HepG2 (cell line): Measurements from ENCODE around the gene CMTM1. TPM values are rescaled to one million over a fixed set of nuclear protein-coding genes. Genes with fewer than 3 reads are reported as not detected.

Source experiments
- AHR ChIP-seq: IDR thresholded peaks from 2 replicates; pipeline ENCODE4 v1.6.1; 2018; ENCODE audit warnings: missing genetic modification reagents, missing compliant biosample characterization
- CEBPG ChIP-seq: IDR thresholded peaks from 2 replicates; pipeline ENCODE4 v1.6.1; 2016
- FOXM1 ChIP-seq: sonication (generic); formaldehyde crosslinking; IDR thresholded peaks from 2 replicates; pipeline ENCODE4 v1.5.0; 2020; ENCODE audit warnings: missing genetic modification reagents
- KMT2B ChIP-seq: IDR thresholded peaks from 2 replicates; pipeline ENCODE4 v1.6.1; 2016; ENCODE audit warnings: missing genetic modification reagents, missing compliant biosample characterization
- MTF2 ChIP-seq: sonication (generic); formaldehyde crosslinking; IDR thresholded peaks from 2 replicates; pipeline ENCODE4 v1.5.0; 2020; ENCODE audit warnings: missing genetic modification reagents, borderline replicate concordance
- MZF1 ChIP-seq: sonication (generic); formaldehyde crosslinking; IDR thresholded peaks from 2 replicates; pipeline ENCODE4 v1.8.1; 2023; ENCODE audit warnings: mild to moderate bottlenecking, missing genetic modification reagents, borderline replicate concordance
- NFE2 ChIP-seq: sonication (generic); formaldehyde crosslinking; IDR thresholded peaks from 2 replicates; pipeline ENCODE4 v1.4.0; 2020; ENCODE audit warnings: missing genetic modification reagents
- NPAS2 ChIP-seq: sonication (generic); formaldehyde crosslinking; IDR thresholded peaks from 2 replicates; pipeline ENCODE4 v1.8.0; 2022; ENCODE audit warnings: mild to moderate bottlenecking, missing genetic modification reagents, borderline replicate concordance
- STAG1 ChIP-seq: sonication (generic); formaldehyde crosslinking; IDR thresholded peaks from 2 replicates; pipeline ENCODE4 v1.4.0; 2020; ENCODE audit warnings: missing genetic modification reagents
- ZBTB42 ChIP-seq: sonication (generic); formaldehyde crosslinking; IDR thresholded peaks from 2 replicates; pipeline ENCODE4 v1.5.0; 2020; ENCODE audit warnings: mild to moderate bottlenecking, missing genetic modification reagents
- ZFP90 ChIP-seq: sonication (generic); formaldehyde crosslinking; IDR thresholded peaks from 2 replicates; pipeline ENCODE4 v1.8.0; 2022; ENCODE audit warnings: missing genetic modification reagents, mild to moderate bottlenecking, inconsistent platforms, borderline replicate concordance
- ZSCAN9 ChIP-seq: IDR thresholded peaks from 2 replicates; pipeline ENCODE4 v1.6.1; 2016; ENCODE audit warnings: borderline replicate concordance
- polyA plus RNA-seq, 8 experiments: library from polyadenylated mRNA; depleted of rRNA in 3 of 8; stranded (reverse) in 7 of 8; unstranded in 1 of 8; fragments of >200 nt; fragmentation: Illumina TruSeq in 4 of 8; extraction: Trizol in 4 of 8; gene quantifications; 2 replicates each; pipeline versions ENCODE4 v1.2.1 to v1.2.3, GENCODE V29; 2011 to 2016; ENCODE audit warnings: low read depth in 4 of 8, missing spikeins in 1 of 8, mixed read lengths in 1 of 8; ENCODE audit not compliant: insufficient read depth in 1 of 8
- total RNA-seq, 5 experiments: library from RNA; depleted of rRNA; stranded (reverse); fragments of >200 nt; fragmentation: Illumina TruSeq; extraction: Trizol; gene quantifications; 2 replicates each; pipeline ENCODE4 v1.2.3, GENCODE V29; 2016; ENCODE audit warnings: low read depth in 1 of 5
- TF ChIP-seq, protein P1 (sequence below): sonication (generic); IDR thresholded peaks from 2 replicates; pipeline ENCODE4 v1.6.1; 2016; ENCODE audit warnings: low read depth, borderline replicate concordance
- TF ChIP-seq, protein P2 (sequence below): sonication (generic); formaldehyde crosslinking; IDR thresholded peaks from 2 replicates; pipeline ENCODE4 v1.5.1; 2020; ENCODE audit warnings: mild to moderate bottlenecking, moderate library complexity, missing genetic modification reagents
- TF ChIP-seq, protein P3 (sequence below): sonication (generic); formaldehyde crosslinking; IDR thresholded peaks from 2 replicates; pipeline ENCODE4 v1.4.0; 2020; ENCODE audit warnings: missing genetic modification reagents
- TF ChIP-seq, protein P4 (sequence below): sonication (generic); formaldehyde crosslinking; IDR thresholded peaks from 2 replicates; pipeline ENCODE4 v1.5.0; 2020; ENCODE audit warnings: mild to moderate bottlenecking, missing genetic modification reagents
- TF ChIP-seq, protein P5 (sequence below): sonication (generic); formaldehyde crosslinking; IDR thresholded peaks from 2 replicates; pipeline ENCODE4 v1.8.0; 2023; ENCODE audit warnings: mild to moderate bottlenecking, missing genetic modification reagents

Gene CMTM1
- total and polyA plus RNA-seq, 2 of the 13 experiments (the other 11 are each of a cell fraction or from before 2014, with no cell fraction given), result 1.7 to 2.9 TPM

DNA sequence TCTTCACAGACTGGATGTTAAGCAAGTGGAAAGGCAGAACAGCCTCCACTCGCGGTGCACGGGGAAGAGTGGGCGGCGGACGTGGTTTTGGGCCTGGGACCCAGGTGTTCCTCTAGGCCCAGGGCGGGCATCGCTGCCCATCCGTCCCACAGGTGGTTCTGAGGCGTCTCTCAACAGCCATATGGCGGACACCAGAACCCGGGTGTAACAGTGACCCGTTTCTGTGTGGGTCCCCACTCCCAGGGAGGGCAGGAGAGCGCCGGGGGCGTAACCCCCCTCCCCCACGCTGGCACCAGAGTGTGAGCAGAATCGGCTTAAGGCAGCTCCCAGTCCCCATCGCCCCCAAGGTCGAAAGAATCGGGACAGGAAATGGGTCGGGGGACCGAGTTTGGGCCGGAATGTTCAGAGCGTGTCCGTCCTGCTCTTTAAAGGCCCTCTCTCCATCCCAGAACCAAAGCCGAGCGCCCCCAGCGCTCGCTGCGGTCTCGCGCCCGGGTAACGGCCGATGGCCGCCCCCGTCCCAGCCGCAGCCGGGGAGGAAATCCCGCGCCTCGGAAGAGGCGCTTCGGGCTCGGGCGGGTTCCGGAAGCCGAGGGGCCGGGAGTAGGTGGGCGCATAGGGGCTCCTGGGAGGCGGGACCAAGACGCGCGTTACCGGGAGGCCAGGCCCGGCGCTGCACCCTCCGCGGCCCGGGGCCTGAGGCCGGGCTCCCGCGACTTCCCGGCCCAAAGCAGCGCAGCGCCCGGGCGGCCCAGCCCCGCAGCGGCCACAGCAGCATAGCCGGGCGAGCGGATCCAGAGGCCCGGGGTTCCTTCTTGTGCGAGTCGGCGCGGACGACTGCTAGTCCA, 16.7 kb upstream of the CMTM1 start, which contains the start of gene TK2 (continued):
- TF ChIP-seq, protein P1, sequence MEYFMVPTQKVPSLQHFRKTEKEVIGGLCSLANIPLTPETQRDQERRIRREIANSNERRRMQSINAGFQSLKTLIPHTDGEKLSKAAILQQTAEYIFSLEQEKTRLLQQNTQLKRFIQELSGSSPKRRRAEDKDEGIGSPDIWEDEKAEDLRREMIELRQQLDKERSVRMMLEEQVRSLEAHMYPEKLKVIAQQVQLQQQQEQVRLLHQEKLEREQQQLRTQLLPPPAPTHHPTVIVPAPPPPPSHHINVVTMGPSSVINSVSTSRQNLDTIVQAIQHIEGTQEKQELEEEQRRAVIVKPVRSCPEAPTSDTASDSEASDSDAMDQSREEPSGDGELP, result no peak
- TF ChIP-seq ZSCAN9, result peak; percentile 34; the same call in 1 of the 2 replicates
- TF ChIP-seq, protein P2, sequence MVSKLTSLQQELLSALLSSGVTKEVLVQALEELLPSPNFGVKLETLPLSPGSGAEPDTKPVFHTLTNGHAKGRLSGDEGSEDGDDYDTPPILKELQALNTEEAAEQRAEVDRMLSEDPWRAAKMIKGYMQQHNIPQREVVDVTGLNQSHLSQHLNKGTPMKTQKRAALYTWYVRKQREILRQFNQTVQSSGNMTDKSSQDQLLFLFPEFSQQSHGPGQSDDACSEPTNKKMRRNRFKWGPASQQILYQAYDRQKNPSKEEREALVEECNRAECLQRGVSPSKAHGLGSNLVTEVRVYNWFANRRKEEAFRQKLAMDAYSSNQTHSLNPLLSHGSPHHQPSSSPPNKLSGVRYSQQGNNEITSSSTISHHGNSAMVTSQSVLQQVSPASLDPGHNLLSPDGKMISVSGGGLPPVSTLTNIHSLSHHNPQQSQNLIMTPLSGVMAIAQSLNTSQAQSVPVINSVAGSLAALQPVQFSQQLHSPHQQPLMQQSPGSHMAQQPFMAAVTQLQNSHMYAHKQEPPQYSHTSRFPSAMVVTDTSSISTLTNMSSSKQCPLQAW (CRISPR knock-in tag), result peak; percentile 68
- no peak; the same call in 1 of the 2 replicates for TF ChIP-seq MZF1 (CRISPR knock-in tag)
- peak; percentile 93; the same call in 1 of the 2 replicates for TF ChIP-seq MTF2 (CRISPR knock-in tag)
- TF ChIP-seq, protein P3, sequence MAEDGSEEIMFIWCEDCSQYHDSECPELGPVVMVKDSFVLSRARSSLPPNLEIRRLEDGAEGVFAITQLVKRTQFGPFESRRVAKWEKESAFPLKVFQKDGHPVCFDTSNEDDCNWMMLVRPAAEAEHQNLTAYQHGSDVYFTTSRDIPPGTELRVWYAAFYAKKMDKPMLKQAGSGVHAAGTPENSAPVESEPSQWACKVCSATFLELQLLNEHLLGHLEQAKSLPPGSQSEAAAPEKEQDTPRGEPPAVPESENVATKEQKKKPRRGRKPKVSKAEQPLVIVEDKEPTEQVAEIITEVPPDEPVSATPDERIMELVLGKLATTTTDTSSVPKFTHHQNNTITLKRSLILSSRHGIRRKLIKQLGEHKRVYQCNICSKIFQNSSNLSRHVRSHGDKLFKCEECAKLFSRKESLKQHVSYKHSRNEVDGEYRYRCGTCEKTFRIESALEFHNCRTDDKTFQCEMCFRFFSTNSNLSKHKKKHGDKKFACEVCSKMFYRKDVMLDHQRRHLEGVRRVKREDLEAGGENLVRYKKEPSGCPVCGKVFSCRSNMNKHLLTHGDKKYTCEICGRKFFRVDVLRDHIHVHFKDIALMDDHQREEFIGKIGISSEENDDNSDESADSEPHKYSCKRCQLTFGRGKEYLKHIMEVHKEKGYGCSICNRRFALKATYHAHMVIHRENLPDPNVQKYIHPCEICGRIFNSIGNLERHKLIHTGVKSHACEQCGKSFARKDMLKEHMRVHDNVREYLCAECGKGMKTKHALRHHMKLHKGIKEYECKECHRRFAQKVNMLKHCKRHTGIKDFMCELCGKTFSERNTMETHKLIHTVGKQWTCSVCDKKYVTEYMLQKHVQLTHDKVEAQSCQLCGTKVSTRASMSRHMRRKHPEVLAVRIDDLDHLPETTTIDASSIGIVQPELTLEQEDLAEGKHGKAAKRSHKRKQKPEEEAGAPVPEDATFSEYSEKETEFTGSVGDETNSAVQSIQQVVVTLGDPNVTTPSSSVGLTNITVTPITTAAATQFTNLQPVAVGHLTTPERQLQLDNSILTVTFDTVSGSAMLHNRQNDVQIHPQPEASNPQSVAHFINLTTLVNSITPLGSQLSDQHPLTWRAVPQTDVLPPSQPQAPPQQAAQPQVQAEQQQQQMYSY, result no peak
- TF ChIP-seq FOXM1 (CRISPR knock-in tag), result no peak
- TF ChIP-seq, protein P4, sequence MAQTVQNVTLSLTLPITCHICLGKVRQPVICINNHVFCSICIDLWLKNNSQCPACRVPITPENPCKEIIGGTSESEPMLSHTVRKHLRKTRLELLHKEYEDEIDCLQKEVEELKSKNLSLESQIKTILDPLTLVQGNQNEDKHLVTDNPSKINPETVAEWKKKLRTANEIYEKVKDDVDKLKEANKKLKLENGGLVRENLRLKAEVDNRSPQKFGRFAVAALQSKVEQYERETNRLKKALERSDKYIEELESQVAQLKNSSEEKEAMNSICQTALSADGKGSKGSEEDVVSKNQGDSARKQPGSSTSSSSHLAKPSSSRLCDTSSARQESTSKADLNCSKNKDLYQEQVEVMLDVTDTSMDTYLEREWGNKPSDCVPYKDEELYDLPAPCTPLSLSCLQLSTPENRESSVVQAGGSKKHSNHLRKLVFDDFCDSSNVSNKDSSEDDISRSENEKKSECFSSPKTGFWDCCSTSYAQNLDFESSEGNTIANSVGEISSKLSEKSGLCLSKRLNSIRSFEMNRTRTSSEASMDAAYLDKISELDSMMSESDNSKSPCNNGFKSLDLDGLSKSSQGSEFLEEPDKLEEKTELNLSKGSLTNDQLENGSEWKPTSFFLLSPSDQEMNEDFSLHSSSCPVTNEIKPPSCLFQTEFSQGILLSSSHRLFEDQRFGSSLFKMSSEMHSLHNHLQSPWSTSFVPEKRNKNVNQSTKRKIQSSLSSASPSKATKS (CRISPR knock-in tag), result peak; percentile 85; the same call in 1 of the 2 replicates
- TF ChIP-seq ZBTB42 (CRISPR knock-in tag), result peak; percentile 68; the same call in 1 of the 2 replicates
- TF ChIP-seq STAG1 (CRISPR knock-in tag), result peak; percentile 8; the same call in 1 of the 2 replicates
- TF ChIP-seq, protein P5, sequence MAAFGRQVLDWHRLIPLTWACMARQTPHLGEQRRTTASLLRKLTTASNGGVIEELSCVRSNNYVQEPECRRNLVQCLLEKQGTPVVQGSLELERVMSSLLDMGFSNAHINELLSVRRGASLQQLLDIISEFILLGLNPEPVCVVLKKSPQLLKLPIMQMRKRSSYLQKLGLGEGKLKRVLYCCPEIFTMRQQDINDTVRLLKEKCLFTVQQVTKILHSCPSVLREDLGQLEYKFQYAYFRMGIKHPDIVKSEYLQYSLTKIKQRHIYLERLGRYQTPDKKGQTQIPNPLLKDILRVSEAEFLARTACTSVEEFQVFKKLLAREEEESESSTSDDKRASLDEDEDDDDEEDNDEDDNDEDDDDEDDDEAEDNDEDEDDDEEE (CRISPR knock-in tag), result no peak
- no peak for TF ChIP-seq CEBPG (CRISPR knock-in tag)
- no peak for TF ChIP-seq NPAS2 (CRISPR knock-in tag)
- peak; percentile 66; the same call in 1 of the 2 replicates for TF ChIP-seq KMT2B
- no peak for TF ChIP-seq NFE2 (CRISPR knock-in tag)
- peak; percentile 77; the same call in 1 of the 2 replicates for TF ChIP-seq ZFP90 (CRISPR knock-in tag)
- 0 out of 2 replicates have a peak, but pooled peaks have one; percentile 16 for TF ChIP-seq AHR (CRISPR knock-in tag)
